ENCODE results near the gene CYP2W1. TPM values are rescaled to one million over a fixed set of nuclear protein-coding genes. Genes with fewer than 3 reads are reported as not detected.
"Not testable (repeated sequence)": the region's sequence is repeated elsewhere in the genome, so short reads cannot be mapped to it uniquely, and the experiment has no call there.

CYP2W1 gene
- total RNA-seq, 1 experiment from 2014 or later, result not detected

GRCh38 chr7:1001069-1001770 is 18.2 kb downstream of the CYP2W1 start:
- in situ Hi-C loops (cut with HindIII; ENCODE audit: low pct_unique_long_range_greater_than_20kb, low sequenced_read_pairs); DNase-seq (ENCODE audit: low read depth, low spot score): not testable (repeated sequence)

GRCh38 chr7:1002026-1002425 is 19.0 kb downstream of the CYP2W1 start:
- in situ Hi-C loops (cut with HindIII; ENCODE audit: low pct_unique_long_range_greater_than_20kb, low sequenced_read_pairs); DNase-seq (ENCODE audit: low read depth, low spot score): not testable (repeated sequence)

GRCh38 chr7:1002445-1002844 is 19.5 kb downstream of the CYP2W1 start:
- DNase-seq (ENCODE audit: low read depth, low spot score); in situ Hi-C loops (cut with HindIII; ENCODE audit: low pct_unique_long_range_greater_than_20kb, low sequenced_read_pairs): not testable (repeated sequence)

- no peak for DNase-seq (ENCODE audit: low read depth, low spot score)
- in situ Hi-C loops (cut with HindIII; ENCODE audit: low pct_unique_long_range_greater_than_20kb, low sequenced_read_pairs), result no loop called here
Measured at GRCh38 chr7:1004018-1004852, 21.3 kb downstream of the CYP2W1 start.

GRCh38 chr7:1005303-1005702 is 22.3 kb downstream of the CYP2W1 start:
- DNase-seq (ENCODE audit: low read depth, low spot score), result no peak
- in situ Hi-C loops (cut with HindIII; ENCODE audit: low pct_unique_long_range_greater_than_20kb, low sequenced_read_pairs), result no loop called here

- in situ Hi-C loops (cut with HindIII; ENCODE audit: low pct_unique_long_range_greater_than_20kb, low sequenced_read_pairs), result no loop called here
- no peak for DNase-seq (ENCODE audit: low read depth, low spot score)
Measured at GRCh38 chr7:1007901-1008300, 24.9 kb downstream of the CYP2W1 start.

GRCh38 chr7:1008733-1009363 is 25.9 kb downstream of the CYP2W1 start:
- no peak for DNase-seq (ENCODE audit: low read depth, low spot score)
- in situ Hi-C loops (cut with HindIII; ENCODE audit: low pct_unique_long_range_greater_than_20kb, low sequenced_read_pairs), result no loop called here

GRCh38 chr7:1009747-1010146 is 26.8 kb downstream of the CYP2W1 start:
- no peak for DNase-seq (ENCODE audit: low read depth, low spot score)
- in situ Hi-C loops (cut with HindIII; ENCODE audit: low pct_unique_long_range_greater_than_20kb, low sequenced_read_pairs), result no loop called here

GRCh38 chr7:1010226-1010625 is 27.2 kb downstream of the CYP2W1 start:
- in situ Hi-C loops (cut with HindIII; ENCODE audit: low pct_unique_long_range_greater_than_20kb, low sequenced_read_pairs), result no loop called here
- no peak for DNase-seq (ENCODE audit: low read depth, low spot score)

- no peak for DNase-seq (ENCODE audit: low read depth, low spot score)
- in situ Hi-C loops (cut with HindIII; ENCODE audit: low pct_unique_long_range_greater_than_20kb, low sequenced_read_pairs), result no loop called here
Measured at GRCh38 chr7:1011297-1012003, 28.5 kb downstream of the CYP2W1 start.

GRCh38 chr7:1012004-1012715 is 29.2 kb downstream of the CYP2W1 start:
- DNase-seq (ENCODE audit: low read depth, low spot score), result no peak
- in situ Hi-C loops (cut with HindIII; ENCODE audit: low pct_unique_long_range_greater_than_20kb, low sequenced_read_pairs), result no loop called here

GRCh38 chr7:1012716-1013095 is 29.7 kb downstream of the CYP2W1 start:
- in situ Hi-C loops (cut with HindIII; ENCODE audit: low pct_unique_long_range_greater_than_20kb, low sequenced_read_pairs), result no loop called here
- no peak for DNase-seq (ENCODE audit: low read depth, low spot score)

GRCh38 chr7:1013581-1013980 is 30.6 kb downstream of the CYP2W1 start:
- no peak for DNase-seq (ENCODE audit: low read depth, low spot score)
- in situ Hi-C loops (cut with HindIII; ENCODE audit: low pct_unique_long_range_greater_than_20kb, low sequenced_read_pairs), result no loop called here

- in situ Hi-C loops (cut with HindIII; ENCODE audit: low pct_unique_long_range_greater_than_20kb, low sequenced_read_pairs), result no loop called here
- no peak for DNase-seq (ENCODE audit: low read depth, low spot score)
Measured at GRCh38 chr7:1014681-1015080, 31.7 kb downstream of the CYP2W1 start.

- DNase-seq (ENCODE audit: low read depth, low spot score), result no peak
- in situ Hi-C loops (cut with HindIII; ENCODE audit: low pct_unique_long_range_greater_than_20kb, low sequenced_read_pairs), result no loop called here
Measured at GRCh38 chr7:1015196-1016121, 32.5 kb downstream of the CYP2W1 start.
